ENCODE results near the gene RCOR3.

DNA sequence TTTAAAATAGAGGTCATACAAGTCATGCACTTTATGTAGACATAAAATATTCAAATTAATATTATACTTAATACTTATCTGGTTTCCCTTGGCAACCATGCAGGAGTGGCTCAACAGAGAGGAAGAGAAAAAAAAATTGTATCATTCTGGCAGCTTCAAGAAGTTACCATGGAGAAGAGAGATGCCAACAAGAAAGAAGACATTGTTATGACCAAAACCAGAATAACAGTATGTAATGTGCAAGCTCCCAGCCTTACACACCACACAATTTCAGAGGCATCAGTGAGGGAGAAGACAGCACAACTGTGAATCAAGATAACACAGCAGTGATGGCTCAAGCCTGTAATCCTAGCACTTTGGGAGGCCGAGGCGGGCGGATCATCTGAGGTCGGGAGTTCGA lies 49.1 kb upstream of the RCOR3 start:
- no peak for TF ChIP-seq EZH2phosphoT487 (IDR thresholded peaks at IDR 0.05; ENCODE audit: insufficient read depth, low read depth)
- no peak for TF ChIP-seq EZH2 (IDR thresholded peaks at IDR 0.05; ENCODE audit: insufficient read depth, poor library complexity, severe bottlenecking)
